ENCODE results near the gene ASB13. TPM values are rescaled to one million over a fixed set of nuclear protein-coding genes. Genes with fewer than 3 reads are reported as not detected.

Gene ASB13
- total and polyA plus RNA-seq, 2 of the 13 experiments (the other 11 are each of a cell fraction or from before 2014, with no cell fraction given), result 9.3 to 15.4 TPM

GRCh38 chr10:5618829-5619228, 47.6 kb downstream of the ASB13 start:
- no peaks in the 10 kb centered on the region for H3K79me2 ChIP-seq (ENCODE audit: insufficient read depth, low read length)
- in situ Hi-C loops (cut with HindIII; ENCODE audit: extremely low pct_ligation_motif_present, low pct_unique_long_range_greater_than_20kb), result loop anchor here (25.0 kb wide), 1 partner anchor 807 kb away; no protein-coding TSS in a partner anchor
- no peaks in the 10 kb centered on the region for H3K9me3 ChIP-seq (ENCODE audit: low read length)
- peak overlapping the region in 1 of 3 experiments; percentile 21; a peak in 1 of 6 replicates for H3K4me3 ChIP-seq (replicated peaks in 1 of 3; ENCODE audit: insufficient read depth in 1 of 3, low read depth in 2 of 3, low read length in 3 of 3)
- BruUV-seq (replicated peaks), result no TSS peak
- ATAC-seq (peak; percentile 37), DNase-seq (ENCODE audit: low spot score) (no peak), FAIRE-seq (no peak)
- H3K4me2 ChIP-seq (ENCODE audit: low read depth, low read length), result peak overlapping the region; percentile 61
- ChIA-PET POLR2A (interaction anchor here (0.9 kb wide), 1 partner anchor 70 kb away, joined by 3 read pairs; no protein-coding TSS in a partner anchor), CTCF (ENCODE audit: low intra/inter-chr PET ratio, low total read pairs) (no interaction called here)
- no peak overlapping the region for H2AFZ ChIP-seq (ENCODE audit: low read length)
- H3K27ac ChIP-seq (ENCODE audit: extremely low read length, insufficient read depth, low read length), result no peak overlapping the region
- WGBS (ENCODE audit: low lambda C conversion rate), result 5% methylated on average over 9 of the region's 12 CpGs
- H3K9ac ChIP-seq (ENCODE audit: insufficient read depth, low read depth, low read length), result no peak overlapping the region
- intact Hi-C loops (cut with micrococcal nuclease; ENCODE audit: unreplicated experiment), result no loop called here
- peaks cover 69% of the 10 kb centered on the region for H3K4me1 ChIP-seq (ENCODE audit: insufficient read depth, low read length)
- H3K36me3 ChIP-seq (replicated peaks in 1 of 2; ENCODE audit: control insufficient read depth in 1 of 2, insufficient read depth in 2 of 2, low read length in 2 of 2), result no peaks in the 10 kb centered on the region
- H3K27me3 ChIP-seq (ENCODE audit: control insufficient read depth in 1 of 2, insufficient read depth in 2 of 2, low read length in 2 of 2), result no peaks in the 10 kb centered on the region
- no peaks in the 10 kb centered on the region for H4K20me1 ChIP-seq (ENCODE audit: insufficient read depth, low read length)
- TF ChIP-seq ZNF292 (CRISPR knock-in tag; IDR thresholded peaks at IDR 0.05; ENCODE audit: borderline replicate concordance, low read depth) (peak; percentile 42; the same call in 1 of the 2 replicates), ZNF574 (CRISPR knock-in tag; IDR thresholded peaks at IDR 0.05) (0 out of 2 replicates have a peak, but pooled peaks have one; percentile 26), HNF4G (IDR thresholded peaks at IDR 0.05; ENCODE audit: borderline replicate concordance, low read depth, low read length) (peak; percentile 29; the same call in 1 of the 2 replicates), HNF4G (CRISPR knock-in tag; IDR thresholded peaks at IDR 0.05; ENCODE audit: borderline replicate concordance, low read depth) (no peak), SAP130 (CRISPR knock-in tag; IDR thresholded peaks at IDR 0.05; ENCODE audit: low read depth) (peak; percentile 40; the same call in 1 of the 2 replicates), SIN3A (IDR thresholded peaks at IDR 0.05; ENCODE audit: borderline replicate concordance, low read depth, low read length) (0 out of 2 replicates have a peak, but pooled peaks have one; percentile 58), MED1 (CRISPR knock-in tag; IDR thresholded peaks at IDR 0.05) (peak; percentile 18; the same call in 1 of the 2 replicates), RARA (CRISPR knock-in tag; IDR thresholded peaks at IDR 0.05) (0 out of 2 replicates have a peak, but pooled peaks have one; percentile 35), ZFY (CRISPR knock-in tag; IDR thresholded peaks at IDR 0.05) (0 out of 2 replicates have a peak, but pooled peaks have one; percentile 36), ZNF687 (CRISPR knock-in tag; IDR thresholded peaks at IDR 0.05) (peak; percentile 67), NONO (IDR thresholded peaks at IDR 0.05) (no peak), NONO (CRISPR knock-in tag; conservative IDR thresholded peaks at IDR 0.05) (no peak), ZNF639 (CRISPR knock-in tag; conservative IDR thresholded peaks at IDR 0.05) (no peak), TFAP4 (IDR thresholded peaks at IDR 0.05; ENCODE audit: borderline replicate concordance, low read depth) (peak; percentile 92), EP300 (IDR thresholded peaks at IDR 0.05; ENCODE audit: low read depth in 2 of 2, low read length in 2 of 2) (0 out of 4 replicates have a peak, but pooled peaks of 1 of the 2 experiments have one; percentile 14), EP300 (CRISPR knock-in tag; IDR thresholded peaks at IDR 0.05; ENCODE audit: borderline replicate concordance) (no peak)
